Heart left ventricle (tissue), 16 donors: ENCODE data around the gene SRGAP3. TPM values are rescaled to one million over a fixed set of nuclear protein-coding genes. Genes with fewer than 3 reads are reported as not detected.

Experiments
- ATAC-seq, 4 donors: fragments of 200-7000 bp; cut with Tn5 transposase; one replicate each; pipeline ENCODE4 v1.9.1; 2020 to 2022; ENCODE audit warnings: moderate library complexity in 4 of 4, mild to moderate bottlenecking in 3 of 4, moderate number of reproducible peaks in 1 of 4
- DNase-seq, 5 donors: peaks; one replicate each; pipeline ENCODE4 v3.0.0-alpha.2; 2020
- H3K27ac ChIP-seq, 12 donors: fragments of 200-600 bp; sonication (generic) in 4 of 12; one replicate each; pipeline versions ENCODE4 v1.5.0 to v1.8.0; 2016 to 2022; ENCODE audit warnings: mild to moderate bottlenecking in 2 of 12
- H3K27me3 ChIP-seq, 9 donors: fragments of 200-600 bp; sonication (generic) in 2 of 9; one replicate each; pipeline versions ENCODE4 v1.5.1 to v1.8.0; 2016 to 2022; ENCODE audit warnings: mild to moderate bottlenecking in 3 of 9
- H3K36me3 ChIP-seq, 9 donors: fragments of 200-600 bp; sonication (generic) in 2 of 9; one replicate each; pipeline versions ENCODE4 v1.5.0 to v1.8.0; 2018 to 2022; ENCODE audit warnings: mild to moderate bottlenecking in 2 of 9
- H3K4me1 ChIP-seq, 12 donors: fragments of 200-600 bp; sonication (generic) in 4 of 12; one replicate each; pipeline versions ENCODE4 v1.5.0 to v1.8.0; 2016 to 2022; ENCODE audit warnings: mild to moderate bottlenecking in 3 of 12
- H3K4me3 ChIP-seq, 12 donors: fragments of 200-600 bp; sonication (generic) in 4 of 12; one replicate each; pipeline versions ENCODE4 v1.5.0 to v1.8.0; 2017 to 2022; ENCODE audit warnings: mild to moderate bottlenecking in 9 of 12, moderate library complexity in 4 of 12
- H3K9me3 ChIP-seq, 12 donors: fragments of 200-600 bp; sonication (generic) in 4 of 12; one replicate each; pipeline versions ENCODE4 v1.5.0 to v1.8.0; 2016 to 2022; ENCODE audit warnings: mild to moderate bottlenecking in 1 of 12
- POLR2A ChIP-seq, 2 donors: fragments of 450-650 bp; IDR thresholded peaks; one replicate each; pipeline ENCODE4 v1.6.1; 2017; ENCODE audit warnings: antibody characterized with exemption in 2 of 2, mild to moderate bottlenecking in 2 of 2, moderate library complexity in 2 of 2
- WGBS, 4 donors: extraction: QIAGEN DNeasy Blood & Tissue Kit in 2 of 4; methylation state at CpG; one replicate each; pipeline versions ENCODE4 v1.1.5 to v1.1.7; 2013 to 2018; 5-methylcytosine and 5-hydroxymethylcytosine counted together
- intact Hi-C, 10 donors: fragments of 100-400 bp; cut with DNase I; formaldehyde crosslinking; loops; one replicate each; pipeline versions ENCODE4 v1.11.1 to v1.14.2; 2022
- polyA plus RNA-seq, 2 donors: library from polyadenylated mRNA; stranded (reverse); fragments of 200-250 nt; gene quantifications; one replicate each; pipeline ENCODE4 v1.2.3, GENCODE V29; 2013
- total RNA-seq, 9 donors: library from RNA; depleted of rRNA in 2 of 9; stranded (reverse); fragments of >200 nt in 2 of 9; fragmentation: NEBNext Ultra II Directional in 3 of 9; extraction: Animal tissue kit (Norgen Biotek cat#: 25700) in 3 of 9; gene quantifications; one replicate each; pipeline versions ENCODE4 v1.1.0 to v1.2.4, GENCODE V29; 2016 to 2023
- TF ChIP-seq, protein P1 (sequence below), 12 donors: fragments of 200-600 bp; sonication (generic) in 4 of 12; IDR thresholded peaks; one replicate each; pipeline versions ENCODE4 v1.5.0 to v1.8.0; 2018 to 2022; ENCODE audit warnings: antibody characterized with exemption in 12 of 12, mild to moderate bottlenecking in 5 of 12
- donor health status: ischemic (EF 13 %, LVEDD 7.1; RV severe dilation, severe dysfunction).
- donor health status: healthy with polysubstance abuse.
- donor health status: DM: no; HTN: yes; CAD: no.
- donor health status: DM: no; HTN: no; CAD: no.
- donor health status: ischemic (EF 25% LVEDD 6.9; RV normal size, moderate dysfunction).
- donor health status: ischemic (EF 25% LVEDD 5.7; RV mildly dilated, moderate dysfunction).
- donor health status: healthy.
- donor health status: DM: yes; HTN: yes; CAD: no.
- donor health status: ischemic (EF 35%, LVEDD 5.7; RV mildly dilated, moderate dysfunction).
- donor health status: nonischemic (EF 11% LVEDD 7.7; RV severe dilation, severe dysfunction).
- donor health status: DM: yes; HTN: yes; CAD: no.
- donor health status: PGD.
- donor health status: ischemic (EF 29% LVEDD 5.4; RV normal size, mild dysfunction).
- donor health status: nonischemic (EF 23%, LVEDD 6.1; RV moderate dilation, normal function).

The SRGAP3 gene
- total and polyA plus RNA-seq, 11 donors: 1.4 to 16.8 (median 9.0) TPM

DNA sequence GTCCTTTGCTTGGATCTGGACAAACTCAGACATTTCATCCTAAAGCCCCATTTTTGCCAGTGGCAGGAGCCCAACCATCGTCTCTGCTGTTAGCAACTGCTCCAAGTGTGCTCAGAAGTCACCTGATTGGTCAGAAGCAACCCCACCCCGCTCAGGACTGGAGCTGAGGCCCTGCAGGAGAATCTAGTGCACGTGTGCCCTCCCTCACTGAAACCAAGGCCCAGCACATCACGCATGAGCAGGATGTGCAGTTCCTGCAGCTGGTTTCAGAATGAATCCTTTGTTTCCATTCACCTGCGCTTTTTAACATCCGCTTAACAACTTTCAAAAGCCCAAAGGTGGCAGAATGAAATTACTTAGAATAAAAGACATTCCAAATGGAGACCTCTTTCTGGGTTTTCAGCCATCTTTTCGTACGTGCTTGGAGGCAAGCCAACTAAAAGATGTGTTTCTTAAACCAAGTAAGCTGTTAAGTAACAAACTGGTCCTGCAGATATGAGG lies 81.2 kb downstream of the SRGAP3 start:
- WGBS, 4 donors: 54 to 72% (median 65%) methylated on average over 8 of the region's 8 CpGs
- Histone ChIP-seq H3K9me3 (peaks cover 0 to 4% (median 0%) of the 10 kb centered on the region in 12 donors), H3K27ac (no peak overlapping the region), H3K4me3 (no peak overlapping the region), H3K27me3 (no peaks in the 10 kb centered on the region), H3K36me3 (no peaks in the 10 kb centered on the region), H3K4me1 (peaks cover 0 to 10% (median 7%) of the 10 kb centered on the region in 12 donors)
- DNase-seq (no peak), ATAC-seq (no peak)
- intact Hi-C loops: no loop called here
- TF ChIP-seq POLR2A (IDR thresholded peaks at IDR 0.05): no peak
- TF ChIP-seq, protein P1, sequence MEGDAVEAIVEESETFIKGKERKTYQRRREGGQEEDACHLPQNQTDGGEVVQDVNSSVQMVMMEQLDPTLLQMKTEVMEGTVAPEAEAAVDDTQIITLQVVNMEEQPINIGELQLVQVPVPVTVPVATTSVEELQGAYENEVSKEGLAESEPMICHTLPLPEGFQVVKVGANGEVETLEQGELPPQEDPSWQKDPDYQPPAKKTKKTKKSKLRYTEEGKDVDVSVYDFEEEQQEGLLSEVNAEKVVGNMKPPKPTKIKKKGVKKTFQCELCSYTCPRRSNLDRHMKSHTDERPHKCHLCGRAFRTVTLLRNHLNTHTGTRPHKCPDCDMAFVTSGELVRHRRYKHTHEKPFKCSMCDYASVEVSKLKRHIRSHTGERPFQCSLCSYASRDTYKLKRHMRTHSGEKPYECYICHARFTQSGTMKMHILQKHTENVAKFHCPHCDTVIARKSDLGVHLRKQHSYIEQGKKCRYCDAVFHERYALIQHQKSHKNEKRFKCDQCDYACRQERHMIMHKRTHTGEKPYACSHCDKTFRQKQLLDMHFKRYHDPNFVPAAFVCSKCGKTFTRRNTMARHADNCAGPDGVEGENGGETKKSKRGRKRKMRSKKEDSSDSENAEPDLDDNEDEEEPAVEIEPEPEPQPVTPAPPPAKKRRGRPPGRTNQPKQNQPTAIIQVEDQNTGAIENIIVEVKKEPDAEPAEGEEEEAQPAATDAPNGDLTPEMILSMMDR (IDR thresholded peaks at IDR 0.05): no peak

GRCh38 chr3:9167222-9167621 lies 82.2 kb downstream of the SRGAP3 start:
- intact Hi-C loops: no loop called here
- no peaks in the 10 kb centered on the region for H3K27me3 ChIP-seq
- H3K4me1 ChIP-seq: no peaks in the 10 kb centered on the region
- DNase-seq: no peak
- no peak overlapping the region for H3K4me3 ChIP-seq
- no peaks in the 10 kb centered on the region for H3K36me3 ChIP-seq
- H3K27ac ChIP-seq: no peak overlapping the region
- no peak for ATAC-seq
- peaks cover 0 to 4% (median 0%) of the 10 kb centered on the region in 12 donors for H3K9me3 ChIP-seq
- 50 to 62% (median 55%) methylated on average over 2 of the region's 2 CpGs for WGBS, 4 donors
- TF ChIP-seq, protein P1 (IDR thresholded peaks at IDR 0.05): no peak
- TF ChIP-seq POLR2A (IDR thresholded peaks at IDR 0.05): no peak

GRCh38 chr3:9165421-9165820 lies 84.0 kb downstream of the SRGAP3 start:
- no peak for TF ChIP-seq POLR2A (IDR thresholded peaks at IDR 0.05)
- TF ChIP-seq, protein P1 (IDR thresholded peaks at IDR 0.05): no peak
- H3K9me3 ChIP-seq: peaks cover 0 to 4% (median 0%) of the 10 kb centered on the region in 12 donors
- peaks cover 0 to 5% (median 0%) of the 10 kb centered on the region in 12 donors for H3K4me1 ChIP-seq
- H3K36me3 ChIP-seq: no peaks in the 10 kb centered on the region
- H3K4me3 ChIP-seq: no peak overlapping the region
- 88 to 93% (median 91%) methylated on average over 5 of the region's 5 CpGs for WGBS, 4 donors
- no peaks in the 10 kb centered on the region for H3K27me3 ChIP-seq
- intact Hi-C loops: no loop called here
- no peak overlapping the region for H3K27ac ChIP-seq
- ATAC-seq: no peak
- no peak for DNase-seq

- ATAC-seq: peak in 1 of 4 donors; percentile 12
- TF ChIP-seq POLR2A (IDR thresholded peaks at IDR 0.05): no peak
- TF ChIP-seq, protein P1 (IDR thresholded peaks at IDR 0.05): no peak
- Histone ChIP-seq H3K4me3 (no peak overlapping the region), H3K27ac (no peak overlapping the region), H3K4me1 (peaks cover 0 to 5% (median 0%) of the 10 kb centered on the region in 12 donors), H3K27me3 (no peaks in the 10 kb centered on the region), H3K9me3 (peaks cover 0 to 4% (median 0%) of the 10 kb centered on the region in 12 donors), H3K36me3 (no peaks in the 10 kb centered on the region)
- no peak for DNase-seq
- intact Hi-C loops: no loop called here
- WGBS, 4 donors: 90 to 94% (median 91%) methylated on average over 12 of the region's 12 CpGs
Observed at GRCh38 chr3:9163289-9163688, 86.2 kb downstream of the SRGAP3 start.
